Retinal pigment epithelial cell (primary cell): Measurements from ENCODE around the gene ITGAV.

Experiments
- DNase-seq: peaks from one replicate; pipeline ENCODE4 v3.0.0-alpha.2; 2010; ENCODE audit warnings: low read depth
- H3K4me3 ChIP-seq: 2 replicates; pipeline ENCODE4 v1.5.1; 2011; ENCODE audit warnings: mild to moderate bottlenecking, low read length, control low read depth, moderate library complexity
- TF ChIP-seq, protein P1 (sequence below): conservative IDR thresholded peaks from 2 replicates; pipeline ENCODE4 v1.5.1; 2011; ENCODE audit warnings: low read depth, low read length, control low read depth, inconsistent platforms

The ITGAV gene

DNA sequence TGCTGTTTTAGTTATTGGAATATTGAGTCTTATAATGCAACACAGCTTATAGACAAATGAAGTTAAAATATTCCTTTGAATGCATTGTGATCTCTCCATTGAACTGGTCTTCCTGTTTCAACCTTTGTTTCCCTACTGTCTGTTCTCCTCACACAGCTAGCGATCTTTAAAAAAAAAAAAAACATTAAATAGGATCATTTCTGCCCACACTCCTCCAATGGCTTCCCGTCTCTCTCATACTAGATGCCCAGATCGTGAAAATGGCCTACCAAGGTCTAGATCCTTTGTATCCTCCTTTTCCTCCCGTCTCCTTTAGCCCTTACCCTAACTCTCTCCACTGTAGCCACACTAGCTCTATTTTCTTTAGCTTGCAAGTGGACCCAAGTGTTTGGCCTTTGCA, 106.4 kb downstream of the ITGAV start:
- no peak overlapping the region for H3K4me3 ChIP-seq
- no peak for DNase-seq
- TF ChIP-seq, protein P1, sequence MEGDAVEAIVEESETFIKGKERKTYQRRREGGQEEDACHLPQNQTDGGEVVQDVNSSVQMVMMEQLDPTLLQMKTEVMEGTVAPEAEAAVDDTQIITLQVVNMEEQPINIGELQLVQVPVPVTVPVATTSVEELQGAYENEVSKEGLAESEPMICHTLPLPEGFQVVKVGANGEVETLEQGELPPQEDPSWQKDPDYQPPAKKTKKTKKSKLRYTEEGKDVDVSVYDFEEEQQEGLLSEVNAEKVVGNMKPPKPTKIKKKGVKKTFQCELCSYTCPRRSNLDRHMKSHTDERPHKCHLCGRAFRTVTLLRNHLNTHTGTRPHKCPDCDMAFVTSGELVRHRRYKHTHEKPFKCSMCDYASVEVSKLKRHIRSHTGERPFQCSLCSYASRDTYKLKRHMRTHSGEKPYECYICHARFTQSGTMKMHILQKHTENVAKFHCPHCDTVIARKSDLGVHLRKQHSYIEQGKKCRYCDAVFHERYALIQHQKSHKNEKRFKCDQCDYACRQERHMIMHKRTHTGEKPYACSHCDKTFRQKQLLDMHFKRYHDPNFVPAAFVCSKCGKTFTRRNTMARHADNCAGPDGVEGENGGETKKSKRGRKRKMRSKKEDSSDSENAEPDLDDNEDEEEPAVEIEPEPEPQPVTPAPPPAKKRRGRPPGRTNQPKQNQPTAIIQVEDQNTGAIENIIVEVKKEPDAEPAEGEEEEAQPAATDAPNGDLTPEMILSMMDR = no peak

DNA sequence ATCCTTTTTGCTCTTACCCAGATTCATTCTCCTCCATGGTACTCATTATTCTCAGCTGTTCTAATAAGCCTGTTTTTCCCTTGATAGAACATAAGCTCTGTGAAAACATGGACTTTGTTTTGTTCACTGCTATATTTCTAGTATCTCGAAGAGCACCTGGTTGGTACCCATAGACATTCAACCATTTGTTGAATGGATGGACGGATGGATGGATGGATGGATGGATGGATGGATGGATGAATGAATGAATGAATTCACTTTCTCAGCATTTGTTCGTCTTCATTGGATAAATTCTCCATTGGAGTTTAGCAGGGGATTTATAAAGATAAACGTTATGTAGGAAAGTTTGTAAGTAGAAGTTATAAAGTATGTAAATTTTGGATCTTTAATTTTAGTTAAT, 106.9 kb downstream of the ITGAV start:
- no peak for DNase-seq
- TF ChIP-seq, protein P1 = no peak
- no peak overlapping the region for H3K4me3 ChIP-seq

DNA sequence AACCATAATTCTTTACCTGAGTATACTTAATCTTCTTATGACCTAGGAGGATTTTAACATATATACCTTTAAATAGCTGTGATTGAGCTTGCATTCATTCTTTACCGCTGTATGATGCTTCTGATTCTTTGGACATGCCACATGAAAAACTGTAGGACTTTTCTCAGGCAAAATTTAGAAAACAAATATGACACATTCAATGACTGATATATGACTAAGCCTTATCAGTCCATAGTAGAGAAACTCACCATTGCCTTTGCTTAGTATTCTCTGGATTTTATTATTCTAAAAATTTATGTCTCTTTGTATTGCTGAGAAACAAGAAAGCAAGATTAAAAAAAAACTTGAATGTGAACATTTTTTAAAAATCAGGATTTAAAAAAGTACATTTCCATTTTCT, 107.7 kb downstream of the ITGAV start:
- TF ChIP-seq, protein P1 = no peak
- H3K4me3 ChIP-seq = no peak overlapping the region
- DNase-seq = no peak

DNA sequence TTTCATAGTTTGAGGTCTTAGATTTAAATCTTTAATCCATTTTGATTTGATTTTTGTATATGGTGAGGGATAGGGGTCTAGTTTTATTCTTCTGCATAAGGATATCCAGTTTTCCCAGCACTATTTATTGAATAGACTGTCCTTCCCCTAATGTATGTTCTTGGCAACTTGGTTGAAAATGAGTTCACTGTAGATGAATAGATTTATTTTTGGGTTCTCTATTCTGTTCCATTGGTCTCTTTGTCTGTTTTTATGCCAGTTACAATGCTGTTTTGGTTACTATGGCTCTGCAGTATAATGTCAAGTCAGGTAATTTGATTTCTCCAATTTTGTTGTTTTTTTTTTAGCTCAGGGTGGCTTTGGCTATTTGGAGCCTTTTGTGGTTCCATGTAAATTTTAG, 109.9 kb downstream of the ITGAV start:
- TF ChIP-seq, protein P1 = no peak
- no peak overlapping the region for H3K4me3 ChIP-seq
- DNase-seq = no peak

DNA sequence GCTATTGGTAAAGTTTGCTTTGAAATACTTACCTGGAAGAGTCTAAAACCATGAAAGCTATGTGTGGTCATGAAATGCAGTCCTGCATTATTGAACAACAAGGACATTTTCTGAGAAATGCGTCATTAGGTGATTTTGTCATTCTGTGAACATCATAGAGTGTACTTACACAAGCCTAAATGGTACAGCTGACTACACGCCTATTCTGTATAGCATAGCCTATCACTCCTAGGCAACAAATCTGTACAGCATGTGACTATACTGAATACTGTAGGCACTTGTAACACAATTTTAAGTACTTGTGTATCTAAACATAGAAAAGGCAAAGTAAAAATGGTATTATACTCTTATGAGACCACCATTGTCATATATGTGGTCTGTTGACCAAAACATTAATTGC, 112.2 kb downstream of the ITGAV start:
- TF ChIP-seq, protein P1 = no peak
- no peak overlapping the region for H3K4me3 ChIP-seq
- DNase-seq = no peak

DNA sequence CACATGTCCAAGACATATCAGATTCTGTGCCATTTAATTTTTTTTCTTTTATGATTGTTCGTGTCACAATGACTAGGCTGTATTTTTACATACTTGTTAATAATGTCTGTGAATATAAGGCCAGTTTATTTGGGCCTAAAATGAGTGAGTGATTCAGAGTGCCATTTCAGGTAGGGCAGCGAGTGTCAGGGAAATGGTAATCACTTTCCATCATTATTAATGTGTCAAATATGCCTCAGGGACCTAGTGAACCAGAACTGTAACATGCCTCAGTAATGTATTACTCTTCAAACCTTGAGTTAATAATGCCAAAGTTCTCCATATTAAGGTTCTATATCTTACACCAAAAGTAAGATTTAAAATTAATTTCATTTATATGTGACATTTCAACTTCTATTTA, 112.6 kb downstream of the ITGAV start:
- TF ChIP-seq, protein P1 = no peak
- no peak for DNase-seq
- no peak overlapping the region for H3K4me3 ChIP-seq

DNA sequence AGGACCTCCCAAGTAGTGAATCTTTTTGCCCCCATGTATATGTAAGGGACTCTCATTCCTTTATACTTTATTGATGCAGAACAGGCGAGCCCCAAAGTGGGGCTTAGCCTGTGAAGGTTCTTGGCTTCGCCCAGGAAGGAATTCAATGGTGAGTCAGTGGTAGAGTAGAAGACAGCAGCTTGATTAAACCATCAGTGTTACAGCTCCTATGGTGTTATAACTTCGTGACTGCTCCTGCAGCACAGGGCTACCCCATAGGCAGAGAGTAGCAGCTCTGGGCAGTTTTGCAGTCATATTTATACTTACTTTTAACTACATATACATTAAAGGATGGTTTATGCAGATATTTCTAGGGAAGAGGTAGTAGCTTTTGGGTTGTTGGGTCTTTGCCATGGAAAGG, 115.0 kb downstream of the ITGAV start:
- TF ChIP-seq, protein P1 = no peak
- DNase-seq = no peak
- H3K4me3 ChIP-seq = no peak overlapping the region
